Left ventricle myocardium inferior (tissue), 1 donor: ENCODE results near the gene METTL25B. TPM values are rescaled to one million over a fixed set of nuclear protein-coding genes. Genes with fewer than 3 reads are reported as not detected.

Experiments used
- DNase-seq: peaks from one replicate; pipeline ENCODE4 v3.0.0-alpha.2; 2020
- H3K27ac ChIP-seq: fragments of 200-600 bp; replicated peaks from 2 replicates; pipeline ENCODE4 v1.8.0; 2021
- H3K27me3 ChIP-seq: fragments of 200-600 bp; 2 replicates; pipeline ENCODE4 v1.8.0; 2021; ENCODE audit warnings: low read depth
- H3K36me3 ChIP-seq: fragments of 200-600 bp; 2 replicates; pipeline ENCODE4 v1.8.0; 2021
- H3K4me1 ChIP-seq: fragments of 200-600 bp; 2 replicates; pipeline ENCODE4 v1.8.0; 2021
- H3K4me3 ChIP-seq: fragments of 200-600 bp; 2 replicates; pipeline ENCODE4 v1.8.0; 2021; ENCODE audit warnings: mild to moderate bottlenecking, moderate library complexity
- H3K9me3 ChIP-seq: fragments of 200-600 bp; replicated peaks from 2 replicates; pipeline ENCODE4 v1.8.0; 2021
- intact Hi-C: fragments of 100-400 bp; cut with micrococcal nuclease; formaldehyde crosslinking; loops from one replicate; pipeline ENCODE4 v1.11.0; 2022
- total RNA-seq: library from RNA; stranded (reverse); fragmentation: NEBNext Ultra II Directional; extraction: Animal tissue kit (Norgen Biotek cat#: 25700); gene quantifications from one replicate; pipeline ENCODE4 v1.2.1, GENCODE V29; 2021
- TF ChIP-seq, protein P1 (sequence below): fragments of 200-600 bp; IDR thresholded peaks from 2 replicates; pipeline ENCODE4 v1.8.0; 2021; ENCODE audit warnings: antibody characterized with exemption, mild to moderate bottlenecking, borderline replicate concordance
- donor health status: DM: no; HTN: yes; CAD: no; lungs with severe emphysema.

The METTL25B gene
- total RNA-seq, 1 donor from 2014 or later = 18.1 TPM

DNA sequence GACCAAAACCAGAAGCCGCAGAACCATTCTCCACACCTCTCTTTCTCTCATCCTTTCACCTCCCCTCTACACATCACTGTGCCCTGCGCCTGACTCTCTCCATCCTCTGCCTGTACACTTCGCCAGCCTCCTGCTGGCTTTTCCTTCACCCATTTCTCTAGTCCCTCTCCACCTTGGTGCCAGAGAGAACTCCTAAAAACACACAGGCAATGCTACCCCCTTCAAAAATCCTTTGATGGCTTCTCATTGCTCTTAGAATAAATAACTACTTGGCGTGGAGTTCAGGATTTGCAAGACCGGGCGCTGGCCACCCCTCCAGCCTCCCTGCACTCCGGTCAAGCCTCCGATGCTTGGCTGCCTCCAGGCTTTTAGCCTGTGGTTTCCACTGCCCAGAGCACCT is 31.5 kb upstream of the METTL25B start:
- Histone ChIP-seq H3K9me3 (no peaks in the 10 kb centered on the region), H3K36me3 (no peaks in the 10 kb centered on the region), H3K4me1 (peaks cover 10% of the 10 kb centered on the region), H3K4me3 (no peak overlapping the region), H3K27me3 (peaks cover 92% of the 10 kb centered on the region), H3K27ac (no peak overlapping the region)
- DNase-seq = no peak
- intact Hi-C loops = no loop called here
- TF ChIP-seq, protein P1, sequence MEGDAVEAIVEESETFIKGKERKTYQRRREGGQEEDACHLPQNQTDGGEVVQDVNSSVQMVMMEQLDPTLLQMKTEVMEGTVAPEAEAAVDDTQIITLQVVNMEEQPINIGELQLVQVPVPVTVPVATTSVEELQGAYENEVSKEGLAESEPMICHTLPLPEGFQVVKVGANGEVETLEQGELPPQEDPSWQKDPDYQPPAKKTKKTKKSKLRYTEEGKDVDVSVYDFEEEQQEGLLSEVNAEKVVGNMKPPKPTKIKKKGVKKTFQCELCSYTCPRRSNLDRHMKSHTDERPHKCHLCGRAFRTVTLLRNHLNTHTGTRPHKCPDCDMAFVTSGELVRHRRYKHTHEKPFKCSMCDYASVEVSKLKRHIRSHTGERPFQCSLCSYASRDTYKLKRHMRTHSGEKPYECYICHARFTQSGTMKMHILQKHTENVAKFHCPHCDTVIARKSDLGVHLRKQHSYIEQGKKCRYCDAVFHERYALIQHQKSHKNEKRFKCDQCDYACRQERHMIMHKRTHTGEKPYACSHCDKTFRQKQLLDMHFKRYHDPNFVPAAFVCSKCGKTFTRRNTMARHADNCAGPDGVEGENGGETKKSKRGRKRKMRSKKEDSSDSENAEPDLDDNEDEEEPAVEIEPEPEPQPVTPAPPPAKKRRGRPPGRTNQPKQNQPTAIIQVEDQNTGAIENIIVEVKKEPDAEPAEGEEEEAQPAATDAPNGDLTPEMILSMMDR = no peak

DNA sequence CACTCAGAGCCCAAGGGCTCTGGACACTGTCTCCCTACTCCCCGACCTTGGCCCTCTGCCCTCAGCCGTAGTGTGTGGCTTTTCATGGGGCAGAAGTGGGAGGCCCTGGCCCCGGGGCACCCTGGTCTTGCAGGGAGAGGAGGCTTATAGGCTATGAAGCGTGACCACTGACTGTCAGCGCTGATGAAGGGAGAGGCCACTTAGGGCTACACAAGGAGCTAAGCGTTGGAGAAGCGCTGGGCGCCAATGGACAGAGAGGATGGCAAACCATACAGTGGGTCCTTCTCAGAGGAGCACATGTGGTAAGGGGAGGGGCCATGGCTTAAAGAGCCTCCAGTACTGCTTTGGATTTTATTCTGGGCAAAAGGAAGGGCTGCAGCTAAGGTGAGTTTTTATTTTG is 30.8 kb upstream of the METTL25B start:
- DNase-seq = no peak
- no peaks in the 10 kb centered on the region for H3K9me3 ChIP-seq
- H3K36me3 ChIP-seq = no peaks in the 10 kb centered on the region
- no peak overlapping the region for H3K27ac ChIP-seq
- intact Hi-C loops = no loop called here
- TF ChIP-seq, protein P1 = no peak
- no peak overlapping the region for H3K4me3 ChIP-seq
- H3K27me3 ChIP-seq = peaks cover 92% of the 10 kb centered on the region
- H3K4me1 ChIP-seq = peaks cover 7% of the 10 kb centered on the region

DNA sequence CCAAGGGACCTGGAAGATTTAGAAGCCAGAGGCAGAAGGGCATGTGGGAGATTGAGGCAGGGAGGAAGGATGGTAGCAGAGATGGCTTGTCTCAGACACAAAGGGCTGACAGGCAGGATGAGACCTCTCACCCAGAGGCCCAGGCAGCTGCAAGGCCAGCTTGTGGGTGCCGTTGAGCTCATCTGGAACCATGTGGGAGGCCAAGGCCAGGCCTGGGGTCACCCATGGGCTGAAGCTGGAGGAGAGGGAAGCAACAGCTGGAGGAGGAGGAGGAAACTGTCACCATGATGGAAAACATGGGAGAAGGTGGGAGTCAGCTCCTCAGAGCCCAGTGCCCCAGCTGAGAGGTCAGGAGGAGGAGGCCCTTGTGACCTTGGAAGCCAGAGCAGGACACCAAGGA is 29.3 kb upstream of the METTL25B start:
- intact Hi-C loops = no loop called here
- Histone ChIP-seq H3K4me1 (no peaks in the 10 kb centered on the region), H3K4me3 (no peak overlapping the region), H3K9me3 (no peaks in the 10 kb centered on the region), H3K27me3 (peaks cover 92% of the 10 kb centered on the region), H3K27ac (no peak overlapping the region), H3K36me3 (no peaks in the 10 kb centered on the region)
- DNase-seq = no peak
- TF ChIP-seq, protein P1 = no peak

DNA sequence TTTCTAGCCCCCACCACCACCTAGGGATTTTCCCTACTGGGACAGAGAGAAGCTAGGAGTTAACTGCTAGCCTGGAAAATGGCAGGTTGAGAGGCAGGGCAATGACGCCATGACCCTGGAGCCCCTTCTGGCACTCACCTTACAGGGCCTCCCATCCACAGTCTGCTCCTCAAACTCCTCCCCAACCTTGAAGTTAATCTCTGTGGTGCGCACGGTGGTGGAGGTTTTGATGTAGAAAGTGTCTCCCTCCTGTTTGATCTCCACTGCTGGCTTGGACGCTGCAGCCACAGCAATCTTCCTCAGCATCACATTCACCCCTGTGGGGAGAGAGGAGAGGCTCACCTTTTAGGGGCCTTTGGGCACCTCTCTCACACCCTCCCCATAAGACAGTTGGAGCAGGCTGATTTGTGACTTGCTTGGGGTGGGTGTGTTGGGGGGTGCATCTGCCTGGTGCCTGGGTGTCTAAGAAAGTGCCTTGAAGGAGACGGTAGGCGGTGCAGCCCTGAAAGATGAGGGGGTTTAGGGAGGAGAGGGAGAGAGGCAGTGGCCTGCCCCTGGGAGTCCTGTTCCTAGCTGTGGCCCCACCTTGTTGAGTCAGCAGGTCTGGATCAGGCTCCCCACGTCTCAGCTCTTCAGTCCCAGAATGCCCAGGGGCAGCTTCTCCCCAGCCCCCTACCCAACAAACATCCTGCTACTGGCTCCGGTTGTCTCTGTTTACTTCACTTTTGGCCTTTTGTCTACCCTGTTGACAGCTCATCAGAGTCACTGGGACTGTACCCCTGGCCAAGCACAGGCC is 27.3 kb upstream of the METTL25B start:
- H3K36me3 ChIP-seq = no peaks in the 10 kb centered on the region
- H3K4me1 ChIP-seq = peaks cover 17% of the 10 kb centered on the region
- intact Hi-C loops = no loop called here
- H3K9me3 ChIP-seq = no peaks in the 10 kb centered on the region
- no peak overlapping the region for H3K4me3 ChIP-seq
- H3K27ac ChIP-seq = no peak overlapping the region
- DNase-seq = no peak
- H3K27me3 ChIP-seq = peaks cover 93% of the 10 kb centered on the region
- TF ChIP-seq, protein P1 = no peak

DNA sequence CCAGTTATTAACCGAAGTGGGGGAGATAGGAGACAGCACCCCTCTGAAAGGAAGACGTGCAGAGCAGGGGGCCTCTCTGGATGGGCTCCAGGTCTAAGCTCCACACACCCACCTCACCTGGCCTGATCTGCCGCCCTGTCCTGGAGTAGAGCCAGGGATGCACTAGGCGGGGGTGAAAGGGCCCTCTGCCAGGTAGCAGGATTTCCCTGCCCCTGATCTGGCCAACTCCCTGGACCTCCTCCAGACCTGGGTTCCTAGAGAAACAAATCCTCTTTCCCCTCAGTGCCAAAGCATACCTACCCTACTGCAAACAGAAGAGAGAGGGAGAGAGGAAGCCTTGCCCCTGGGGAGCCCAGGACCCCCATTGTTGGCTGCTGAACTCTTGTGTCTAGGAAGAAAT is 24.9 kb upstream of the METTL25B start:
- peaks cover 81% of the 10 kb centered on the region for H3K27me3 ChIP-seq
- no peak for DNase-seq
- TF ChIP-seq, protein P1 = no peak
- H3K4me3 ChIP-seq = no peak overlapping the region
- H3K4me1 ChIP-seq = peaks cover 30% of the 10 kb centered on the region
- intact Hi-C loops = no loop called here
- H3K27ac ChIP-seq = no peak overlapping the region
- no peaks in the 10 kb centered on the region for H3K9me3 ChIP-seq
- no peaks in the 10 kb centered on the region for H3K36me3 ChIP-seq
